Dedifferentiated amniotic fluid mesenchymal stem cell (primary cell): ENCODE data around the gene MFSD12.
"Not testable (repeated sequence)": the region's sequence is repeated elsewhere in the genome, so short reads cannot be mapped to it uniquely, and the experiment has no call there.

Experiments
- DNase-seq: peaks from one replicate; pipeline ENCODE4 v3.0.0-alpha.2; 2016; ENCODE audit errors: extremely low spot score

Gene MFSD12

DNA sequence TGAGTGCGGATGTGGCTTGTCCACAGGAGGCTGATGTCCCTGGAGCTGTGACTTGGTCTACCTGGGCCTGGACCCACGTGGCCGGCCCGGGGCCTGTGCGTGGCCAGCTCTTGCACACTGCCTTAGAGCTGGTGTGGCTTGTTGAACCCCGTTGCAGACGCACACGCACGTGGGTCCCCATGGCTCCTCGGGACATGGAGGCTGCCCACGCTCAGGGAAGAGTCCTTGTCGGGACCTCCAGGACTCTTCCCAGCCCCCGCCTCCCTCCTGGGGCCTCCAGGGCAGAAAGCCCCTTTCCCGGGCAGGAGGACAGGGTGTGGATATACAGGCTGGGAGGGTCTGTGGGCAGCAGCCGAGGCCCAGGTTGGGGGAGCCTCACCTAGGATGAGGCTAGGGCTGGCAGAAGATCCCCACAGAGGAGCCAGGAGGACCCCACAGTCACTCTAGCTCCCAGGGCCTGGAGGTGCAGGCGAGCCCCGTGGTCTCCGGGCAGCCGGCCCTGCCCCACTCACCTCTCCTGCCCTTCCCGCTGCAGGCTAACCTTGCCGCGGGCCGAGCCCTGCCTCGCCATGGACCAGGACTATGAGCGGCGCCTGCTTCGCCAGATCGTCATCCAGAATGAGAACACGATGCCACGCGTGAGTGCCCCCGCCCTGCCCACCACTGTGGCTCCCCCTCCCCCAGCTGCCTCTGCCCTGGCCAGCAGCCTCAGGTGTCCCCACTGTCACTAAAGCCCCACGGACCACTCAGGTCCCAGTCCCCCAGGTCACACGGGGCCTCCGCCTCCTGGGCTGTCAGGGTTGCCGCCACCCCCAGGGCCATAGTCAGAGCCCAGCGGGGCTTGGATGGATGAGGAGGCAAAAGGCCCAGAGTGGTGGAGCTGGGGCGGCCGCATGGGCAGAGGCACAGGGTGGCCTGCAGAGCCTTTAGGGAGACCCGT is 34.7 kb downstream of the MFSD12 start:
- DNase-seq: no peak

DNA sequence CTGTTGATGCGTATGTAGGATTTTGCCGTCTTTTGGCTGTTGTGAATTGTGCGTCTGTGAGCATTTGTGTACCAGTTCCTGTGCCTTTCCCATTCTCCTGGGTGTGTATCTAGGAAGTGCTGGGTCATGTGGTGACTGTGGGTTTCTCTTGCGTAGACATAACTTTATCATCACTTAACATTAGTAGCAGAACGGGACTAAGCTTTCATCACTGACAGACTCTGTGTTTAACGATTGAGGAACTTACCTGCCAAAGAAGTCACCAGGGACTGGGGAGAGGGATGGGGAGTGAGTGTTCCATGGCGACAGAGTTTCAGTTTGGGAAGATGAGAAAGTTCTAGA is 36.3 kb downstream of the MFSD12 start:
- no peak for DNase-seq

DNA sequence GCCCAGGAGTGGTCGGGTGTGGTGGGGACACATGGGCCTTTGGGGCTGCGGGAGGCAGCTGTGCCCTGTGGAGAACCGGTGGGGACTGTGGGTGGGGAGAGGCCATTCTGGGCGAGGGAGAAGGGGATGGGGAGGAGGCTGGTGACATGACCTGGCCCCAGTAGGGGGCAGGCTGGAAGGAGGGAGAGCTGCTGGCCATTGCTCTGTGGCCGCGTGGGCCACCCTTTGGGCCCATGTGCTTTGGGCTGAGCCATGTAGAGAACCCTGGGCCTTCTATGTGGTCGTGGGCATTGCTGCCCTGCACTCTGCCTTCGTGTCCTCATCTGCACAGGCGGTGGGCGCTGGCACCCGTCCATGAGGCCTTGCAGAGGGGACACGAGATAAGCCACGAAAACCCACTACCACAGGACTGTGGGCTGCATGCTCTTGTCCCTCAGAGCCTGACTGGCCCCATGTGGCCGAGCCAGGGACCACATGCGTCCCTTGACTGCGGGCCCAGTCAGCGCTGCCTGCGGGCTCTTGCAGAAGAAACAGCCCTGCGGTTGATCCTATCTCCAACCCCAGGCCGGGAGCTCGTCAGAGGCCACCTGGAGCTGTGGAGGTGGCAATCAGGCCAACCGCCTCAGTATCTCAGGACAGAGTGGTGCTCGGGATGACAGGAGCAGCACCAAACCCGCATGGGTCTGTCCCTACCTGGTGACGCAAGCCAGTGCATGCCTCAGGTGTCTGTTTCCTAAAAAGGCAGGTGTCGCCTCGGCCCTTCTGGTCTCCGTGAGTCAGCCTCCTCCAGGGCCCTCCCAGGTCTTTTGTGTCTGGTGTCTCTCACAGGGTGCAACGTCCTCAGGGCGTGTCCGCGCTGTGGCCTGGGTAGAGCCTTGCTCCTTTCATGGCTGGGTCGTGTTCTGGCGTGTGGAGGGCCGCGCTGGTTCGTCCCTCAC is 37.0 kb downstream of the MFSD12 start:
- no peak for DNase-seq

DNA sequence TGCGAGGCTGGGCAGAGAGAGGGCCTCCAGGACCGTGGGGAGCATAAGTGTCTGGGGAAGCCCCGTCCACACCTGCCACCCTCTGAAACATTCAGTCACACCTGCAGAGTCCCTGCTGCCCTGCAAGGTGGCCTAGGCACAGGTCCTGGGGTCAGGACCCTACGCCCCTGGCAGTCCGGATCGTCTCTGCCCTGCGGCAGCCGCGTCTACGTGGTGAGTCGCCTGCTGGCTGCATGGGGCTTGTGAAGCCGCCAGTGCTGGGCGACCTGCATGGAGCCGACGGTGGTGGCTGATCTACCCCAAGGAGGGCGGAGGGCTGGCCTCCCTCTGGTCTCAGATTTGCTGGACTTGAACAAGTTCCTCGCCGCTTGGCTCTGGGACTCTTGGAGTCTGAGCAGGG is 38.3 kb downstream of the MFSD12 start:
- DNase-seq: no peak

DNA sequence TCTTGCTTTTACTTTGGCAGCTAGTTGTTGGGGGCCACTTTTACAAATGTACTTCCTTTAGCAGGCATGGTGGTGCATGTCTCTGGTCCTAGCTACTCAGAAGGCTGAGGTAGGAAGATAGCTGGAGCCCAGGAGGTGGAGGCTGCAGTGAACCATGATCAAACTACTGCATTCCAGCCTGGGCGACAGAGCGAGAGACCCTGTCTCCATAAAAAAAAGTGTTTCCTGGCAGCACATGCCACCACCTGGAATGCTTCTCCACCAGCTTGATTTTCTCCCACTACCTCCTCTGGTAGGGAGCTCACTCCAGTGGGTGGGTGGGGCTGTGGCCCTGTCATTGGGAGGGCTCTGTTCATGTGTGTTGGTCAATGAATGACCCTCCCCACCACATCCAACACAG is 38.7 kb downstream of the MFSD12 start:
- no peak for DNase-seq

DNA sequence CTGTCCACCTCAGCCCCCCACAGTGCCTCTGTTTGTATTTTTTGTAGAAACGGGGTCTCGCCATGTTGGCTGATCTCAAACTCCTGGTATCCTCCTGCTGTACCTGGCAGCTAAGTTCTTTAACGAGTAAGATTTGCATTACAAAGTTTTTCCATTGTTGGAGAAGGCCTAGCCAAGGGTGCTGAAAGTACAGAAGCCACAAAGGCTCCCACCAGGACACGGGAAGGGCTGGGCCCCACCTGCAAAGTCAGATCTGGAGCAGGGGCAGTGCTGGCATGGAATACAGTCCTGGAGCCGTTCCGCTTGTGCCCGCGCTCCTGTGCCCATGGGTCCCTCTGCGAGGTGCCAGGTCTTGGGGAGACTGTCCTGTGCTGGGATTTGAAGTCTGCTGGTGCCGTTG is 39.1 kb downstream of the MFSD12 start:
- DNase-seq: no peak

DNA sequence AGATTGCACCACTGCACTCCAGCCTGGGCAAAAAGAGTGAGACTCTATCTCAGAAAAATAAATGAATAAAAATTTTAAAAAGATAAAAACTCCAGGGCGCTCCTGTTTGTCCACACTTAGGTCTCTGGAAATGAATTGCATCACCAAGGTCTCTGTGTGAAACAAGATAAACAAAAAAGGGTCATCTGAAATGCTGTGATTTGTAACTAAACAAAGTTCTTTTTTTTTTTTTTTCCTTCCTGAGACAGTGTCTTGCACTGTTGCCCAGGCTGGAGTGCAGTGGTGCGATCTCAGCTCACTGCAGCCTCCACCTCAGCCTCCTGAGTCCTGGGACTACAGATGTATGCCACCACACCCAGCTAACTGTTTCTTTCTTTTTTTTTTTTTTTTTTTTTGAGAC is 39.7 kb downstream of the MFSD12 start:
- DNase-seq: no peak

DNA sequence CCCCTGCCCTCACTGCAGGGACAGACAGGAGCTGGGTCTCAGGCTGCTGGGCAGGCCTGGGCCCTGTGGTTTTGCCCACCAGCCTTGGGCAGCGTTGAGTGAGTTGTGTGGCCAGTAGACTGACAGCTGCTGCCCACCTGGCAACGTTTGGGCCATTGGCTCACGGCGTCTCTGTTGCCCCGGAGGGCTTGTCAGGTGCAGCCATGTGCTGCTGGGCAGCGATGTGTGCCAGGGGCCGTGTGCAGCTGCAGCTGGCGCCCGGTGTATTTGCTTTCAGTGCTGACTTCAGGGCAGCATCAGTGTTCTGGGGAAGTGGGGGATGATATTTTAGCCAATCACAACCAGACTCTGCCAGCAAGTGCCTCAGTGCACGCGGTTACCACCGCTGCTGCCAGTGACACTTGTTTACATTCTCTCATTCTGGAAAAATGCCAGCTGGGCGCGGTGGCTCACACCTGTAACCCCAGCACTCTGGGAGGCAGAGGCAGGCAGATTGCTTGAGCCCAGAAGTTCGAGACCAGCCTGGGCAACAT is 40.6 kb downstream of the MFSD12 start:
- no peak for DNase-seq

DNA sequence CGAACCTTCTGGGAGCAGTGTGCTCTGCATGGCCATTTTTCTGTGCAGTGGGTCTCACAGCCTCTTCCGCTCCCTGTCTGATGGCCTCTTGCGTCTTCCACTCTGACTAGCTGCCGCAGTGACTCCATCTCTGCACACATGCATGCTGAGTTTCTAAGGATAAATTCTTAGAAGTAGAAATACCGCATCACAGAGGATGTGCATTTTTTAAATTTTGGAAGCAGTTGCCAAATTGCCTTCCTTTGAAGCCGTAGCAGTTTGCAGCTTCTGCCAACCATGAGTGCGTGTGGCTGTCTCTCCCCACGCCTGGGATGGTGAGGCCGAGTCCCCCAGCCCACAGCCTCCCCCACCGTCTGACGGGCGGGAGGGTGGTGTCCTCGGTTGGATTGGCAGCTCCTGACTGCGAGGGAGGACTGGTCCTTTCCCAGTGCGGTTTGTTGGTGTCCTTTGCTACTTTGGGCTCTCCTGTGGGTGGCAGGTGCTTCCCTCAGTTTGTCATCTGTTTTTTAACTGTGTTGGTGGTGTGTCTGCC is 41.4 kb downstream of the MFSD12 start:
- DNase-seq: no peak

DNA sequence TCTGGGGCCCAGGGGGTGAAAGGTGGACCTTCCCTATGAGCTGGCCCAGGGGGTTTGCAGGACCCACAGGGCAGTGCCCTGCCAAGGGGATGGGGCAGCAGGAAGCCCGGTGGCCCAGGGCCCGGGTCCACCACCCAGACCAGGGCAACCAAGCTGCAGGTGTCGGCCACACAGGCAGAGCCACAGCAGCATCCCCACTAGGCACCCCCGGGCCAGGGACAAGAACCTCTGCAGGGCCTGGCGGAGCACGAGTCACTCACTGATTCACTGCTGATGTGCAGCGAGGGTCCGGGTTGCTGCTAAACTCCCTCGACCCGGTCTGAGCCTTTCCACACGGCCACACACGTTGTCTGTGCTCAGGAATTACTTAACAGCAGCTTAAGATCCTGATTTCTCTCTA is 42.5 kb downstream of the MFSD12 start:
- no peak for DNase-seq

DNA sequence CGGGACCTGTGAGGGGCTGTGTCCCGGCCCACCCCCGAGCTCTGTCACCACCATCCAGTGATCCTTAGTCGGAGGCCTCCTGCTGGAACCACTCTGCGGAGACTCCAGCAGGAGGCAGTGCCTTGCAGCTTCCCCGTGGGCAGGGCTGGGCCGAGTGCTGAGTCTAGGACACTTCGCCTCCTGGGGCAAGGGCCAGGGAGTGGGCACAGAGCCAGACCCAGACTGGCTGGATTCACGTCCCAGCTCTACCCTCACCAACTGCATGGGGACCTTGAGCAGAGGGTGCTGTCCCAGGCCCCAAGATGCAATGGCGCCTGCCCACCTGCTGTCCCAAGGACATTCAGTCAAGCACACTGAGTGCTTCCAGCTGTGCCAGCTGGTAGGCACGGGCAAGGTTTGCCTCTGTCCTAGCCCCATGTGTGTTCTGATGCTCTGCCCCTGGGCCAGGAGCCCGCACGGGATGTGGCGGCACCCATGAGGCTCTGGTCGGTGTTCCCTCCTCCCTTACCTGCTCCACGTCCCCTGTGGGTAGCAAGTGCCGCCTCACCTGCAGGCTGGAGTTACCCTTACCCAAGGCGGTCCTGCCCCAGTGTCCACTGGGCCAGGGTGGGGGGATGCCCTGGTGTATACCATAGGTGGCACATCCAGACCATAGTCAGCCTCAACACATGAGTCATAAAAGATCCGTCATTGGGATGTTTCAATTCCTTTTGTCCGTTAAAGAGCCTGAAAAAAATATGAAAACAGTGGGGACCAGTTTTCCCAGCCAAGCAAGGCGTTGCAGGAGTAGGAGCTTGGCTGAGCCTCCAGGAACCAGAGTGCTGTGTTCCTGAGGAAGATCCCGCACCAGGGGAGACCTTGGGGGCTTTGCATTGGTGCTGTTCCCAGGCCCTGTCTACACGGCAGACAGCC is 43.9 kb downstream of the MFSD12 start:
- no peak for DNase-seq

DNA sequence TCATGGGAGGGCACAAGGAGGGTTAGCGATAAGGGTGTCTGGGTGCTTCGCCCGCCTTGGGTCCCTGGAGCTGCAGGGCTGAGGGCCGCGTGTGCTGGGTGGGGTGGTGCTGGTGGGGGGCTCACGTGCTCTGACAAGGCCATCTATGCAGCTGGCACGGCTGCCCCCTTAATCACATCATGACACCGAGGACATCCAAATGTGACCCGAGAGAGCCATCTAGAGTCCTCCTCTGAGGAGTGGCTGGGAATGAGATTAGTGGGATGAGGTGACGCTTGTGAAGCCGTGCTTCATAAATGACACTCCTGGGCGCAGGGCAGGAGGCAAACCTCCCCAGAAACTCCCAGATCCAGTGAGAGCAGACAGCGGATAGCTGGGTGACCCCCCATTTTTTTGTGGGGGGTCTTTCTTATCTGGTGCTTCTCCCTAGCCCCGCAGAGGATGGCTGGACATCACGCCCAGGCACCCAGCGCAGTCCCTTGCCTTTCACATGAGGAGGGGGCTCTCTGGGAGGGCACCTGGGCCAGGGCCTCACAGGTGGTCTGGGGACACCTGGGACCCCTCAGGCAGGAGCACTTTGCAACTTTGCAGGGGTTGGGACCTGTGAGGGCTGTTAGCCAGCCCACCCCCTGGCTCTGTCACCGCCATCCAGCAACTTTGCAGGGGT is 44.7 kb downstream of the MFSD12 start:
- DNase-seq: no peak

DNA sequence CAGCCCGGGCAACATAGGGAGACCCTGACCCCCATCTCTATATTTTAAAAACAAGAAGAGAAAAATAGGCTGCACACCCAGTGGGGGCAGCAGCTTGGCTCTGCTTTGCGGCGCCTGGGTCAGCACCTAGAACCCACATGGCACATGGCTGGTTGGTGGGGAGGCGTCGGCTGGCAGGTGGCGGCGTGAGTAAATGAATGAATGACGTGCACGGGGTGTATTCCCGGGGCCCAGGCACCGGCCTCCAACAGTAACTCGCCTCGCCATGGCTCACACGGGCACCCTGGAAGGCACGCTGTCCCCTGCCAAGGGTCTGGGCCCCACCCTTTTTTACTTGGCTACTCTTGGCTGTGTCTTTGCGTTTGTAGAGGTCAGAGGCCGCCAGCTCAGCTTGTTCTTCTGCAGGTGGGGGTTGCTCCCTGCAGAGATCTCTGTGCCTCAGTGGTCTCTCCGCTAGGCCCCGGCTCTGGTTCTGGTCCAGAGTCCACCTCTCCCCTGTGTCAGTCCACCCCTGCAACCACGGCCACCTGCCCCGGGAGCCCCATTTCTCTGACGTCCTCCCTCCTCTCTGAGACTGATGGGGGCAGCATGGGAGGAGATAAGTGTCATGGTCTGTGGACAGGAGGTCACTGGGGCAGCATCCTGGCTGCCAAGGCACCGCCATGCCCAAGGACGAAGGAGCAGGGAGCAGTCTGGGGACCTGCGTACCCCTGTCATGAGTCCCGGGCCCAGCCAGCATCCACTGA is 45.7 kb downstream of the MFSD12 start:
- DNase-seq: no peak

DNA sequence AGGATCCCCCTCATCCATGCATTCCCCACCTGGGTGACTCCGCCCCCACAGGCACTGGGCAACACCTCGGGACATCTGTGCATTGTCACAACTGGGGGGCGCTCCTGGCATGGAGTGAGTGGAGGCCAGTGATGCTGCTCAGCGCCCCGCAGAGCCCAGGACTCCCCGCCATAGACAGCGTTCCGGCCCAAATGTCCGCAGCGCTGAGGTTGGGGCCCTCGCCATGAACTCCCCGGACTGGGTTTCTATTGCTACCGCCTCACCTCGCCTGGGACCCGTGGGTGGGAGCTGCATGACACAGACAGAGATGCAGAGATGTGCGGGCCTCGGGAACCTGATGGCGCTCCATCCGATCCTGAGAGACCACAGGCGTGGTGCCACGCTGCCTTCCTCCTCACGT is 46.7 kb downstream of the MFSD12 start:
- no peak for DNase-seq

DNA sequence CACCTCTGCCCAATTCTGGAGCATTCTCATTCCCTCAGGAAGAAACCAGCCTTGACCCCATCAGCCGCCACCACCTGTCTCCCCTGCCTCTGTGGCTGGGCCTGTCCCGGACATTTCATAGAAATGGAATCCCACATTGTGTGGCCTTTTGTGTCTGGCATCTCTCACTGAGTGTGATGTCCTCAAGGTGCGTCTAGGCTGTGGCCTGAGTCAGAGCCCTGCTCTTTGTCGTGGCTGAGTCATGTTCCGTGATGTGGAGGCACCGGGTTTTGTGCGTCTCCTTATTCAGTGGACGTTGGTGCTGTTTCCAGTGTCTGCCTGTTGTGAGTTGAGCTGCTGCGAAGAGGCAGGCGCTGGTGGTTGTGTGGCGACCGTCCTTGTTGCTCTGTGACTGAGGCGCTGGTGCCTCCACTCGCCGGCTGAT is 47.8 kb downstream of the MFSD12 start:
- DNase-seq: no peak

DNA sequence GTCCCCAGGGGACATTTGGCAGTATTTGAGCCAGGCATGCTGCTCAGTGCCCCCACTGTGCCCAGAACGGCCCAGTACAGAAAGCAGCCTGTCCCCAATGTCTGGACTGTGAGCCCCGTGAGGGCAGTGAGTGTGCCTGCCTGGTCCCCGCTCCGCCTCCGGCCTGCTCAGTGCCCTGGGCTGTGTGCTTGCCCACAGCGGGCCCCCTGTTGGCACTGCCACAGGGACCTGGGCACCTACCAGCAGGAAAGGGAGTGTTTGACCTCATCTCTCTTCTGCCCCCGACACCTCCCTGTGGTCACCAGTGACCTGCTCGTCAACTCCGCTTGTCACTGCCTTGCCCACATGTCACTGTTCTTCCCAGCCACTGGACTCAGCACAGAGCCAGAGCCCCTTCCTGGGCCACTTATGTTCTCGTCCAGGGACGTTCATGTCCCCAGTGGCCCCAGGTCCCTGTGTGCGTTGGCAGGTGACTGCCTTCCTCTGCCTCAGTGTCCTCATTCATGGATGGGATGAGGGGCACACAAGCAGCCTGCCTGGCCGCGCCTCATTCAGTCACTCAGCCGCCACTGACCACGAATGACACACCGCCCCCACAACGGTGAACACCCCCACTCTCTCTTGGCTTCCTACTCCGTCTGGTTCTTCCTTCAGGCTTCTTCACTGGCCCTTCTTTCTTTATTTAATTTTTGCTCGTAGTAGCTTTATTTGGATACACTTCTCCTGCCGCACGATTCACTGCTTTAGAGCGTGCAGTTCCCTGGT is 48.4 kb downstream of the MFSD12 start:
- no peak for DNase-seq

DNA sequence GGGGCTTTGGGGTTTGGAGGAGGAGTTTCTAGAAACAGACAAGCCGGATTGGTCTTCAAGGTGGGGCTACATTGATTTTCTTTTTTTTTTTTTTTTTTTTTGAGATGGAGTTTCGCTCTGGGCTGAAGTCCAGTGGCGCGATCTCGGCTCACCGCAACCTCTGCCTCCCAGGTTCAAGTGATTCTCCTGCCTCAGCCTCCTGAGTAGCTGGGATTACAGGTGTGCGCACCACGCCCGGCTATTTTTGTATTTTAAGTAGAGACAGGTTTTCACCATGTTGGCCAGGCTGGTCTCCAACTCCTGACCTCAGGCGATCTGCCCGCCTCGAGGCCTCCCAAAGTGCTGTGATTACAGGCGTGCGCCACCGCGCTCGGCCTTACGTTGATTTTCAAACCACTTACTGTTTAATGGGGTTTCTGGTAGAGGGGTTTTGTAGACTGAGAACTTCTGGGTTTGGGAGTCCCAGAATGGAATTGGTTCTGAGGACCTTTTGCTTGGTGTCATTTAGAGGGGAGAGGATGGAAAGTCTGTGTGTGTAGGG is 49.2 kb downstream of the MFSD12 start:
- not testable (repeated sequence) for DNase-seq

DNA sequence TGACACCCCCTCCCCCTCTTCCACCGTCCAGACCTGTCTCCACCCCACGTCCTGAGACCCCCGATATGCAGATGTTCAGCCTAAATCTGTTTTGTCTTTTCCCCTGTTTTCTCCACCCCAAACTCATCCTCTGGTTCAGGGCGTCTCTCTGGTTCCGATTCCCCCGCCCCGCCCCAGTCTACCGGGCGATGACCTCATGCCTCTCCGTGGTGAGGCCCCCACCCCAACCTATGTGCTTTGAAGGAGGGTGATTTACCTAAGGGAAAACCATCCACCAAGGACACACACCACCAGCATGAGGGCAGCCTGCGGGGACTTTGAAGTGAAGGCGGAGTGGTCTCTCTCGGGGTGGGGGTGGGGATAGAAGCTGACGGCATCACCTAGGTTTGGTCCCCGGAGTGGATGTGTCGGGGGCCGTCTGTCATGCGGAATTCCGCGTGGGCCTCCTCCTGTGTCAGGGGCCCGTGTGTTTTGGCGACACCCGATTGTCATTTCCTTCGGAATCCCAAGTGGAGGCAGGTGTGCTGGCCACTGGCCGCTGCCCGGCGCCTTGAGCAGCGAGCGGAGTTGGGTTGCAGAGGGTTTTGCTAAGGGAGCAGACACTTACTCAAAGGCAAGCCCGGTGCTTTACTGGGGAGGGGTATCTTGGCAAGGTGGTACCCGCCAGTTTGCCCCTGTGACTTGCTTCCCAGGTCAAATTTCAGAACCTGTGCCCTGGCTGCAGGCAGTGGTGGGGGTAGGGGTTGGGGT is 49.8 kb downstream of the MFSD12 start:
- no peak for DNase-seq
